GM19023 (cell line): ENCODE data around the gene ACAP1.

Experiments
- ATAC-seq: cut with Tn5 transposase; IDR thresholded peaks from one replicate; pipeline ENCODE4 v1.9.1; 2021; ENCODE audit warnings: mild to moderate bottlenecking, moderate library complexity; ENCODE audit not compliant: unreplicated experiment

Gene ACAP1

DNA sequence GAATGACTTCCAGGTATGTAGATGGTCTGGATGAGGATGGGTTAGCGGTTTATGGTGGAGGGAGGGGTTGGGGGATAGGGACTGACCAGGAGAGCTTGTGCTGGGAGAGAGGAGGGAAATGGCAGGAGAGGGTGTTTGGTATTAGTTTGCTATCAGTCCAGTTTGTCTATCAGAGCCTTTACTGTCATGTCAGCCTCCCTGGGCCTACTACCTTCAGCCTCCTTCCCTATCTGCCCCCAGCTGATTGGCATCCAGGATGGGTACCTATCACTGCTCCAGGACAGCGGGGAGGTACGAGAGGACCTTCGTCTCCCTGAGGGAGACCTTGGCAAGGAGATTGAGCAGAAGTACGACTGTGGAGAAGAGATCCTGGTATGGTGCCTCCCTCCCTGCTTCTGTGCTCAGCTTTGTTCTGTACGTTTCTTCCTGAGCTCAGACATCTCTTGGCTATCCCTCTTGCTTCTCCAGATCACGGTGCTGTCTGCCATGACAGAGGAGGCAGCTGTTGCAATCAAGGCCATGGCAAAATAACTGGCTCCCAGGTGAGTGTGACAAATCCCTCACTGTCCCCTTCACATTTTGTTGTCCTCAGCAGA, 25.1 kb upstream of the ACAP1 start:
- no peak for ATAC-seq

DNA sequence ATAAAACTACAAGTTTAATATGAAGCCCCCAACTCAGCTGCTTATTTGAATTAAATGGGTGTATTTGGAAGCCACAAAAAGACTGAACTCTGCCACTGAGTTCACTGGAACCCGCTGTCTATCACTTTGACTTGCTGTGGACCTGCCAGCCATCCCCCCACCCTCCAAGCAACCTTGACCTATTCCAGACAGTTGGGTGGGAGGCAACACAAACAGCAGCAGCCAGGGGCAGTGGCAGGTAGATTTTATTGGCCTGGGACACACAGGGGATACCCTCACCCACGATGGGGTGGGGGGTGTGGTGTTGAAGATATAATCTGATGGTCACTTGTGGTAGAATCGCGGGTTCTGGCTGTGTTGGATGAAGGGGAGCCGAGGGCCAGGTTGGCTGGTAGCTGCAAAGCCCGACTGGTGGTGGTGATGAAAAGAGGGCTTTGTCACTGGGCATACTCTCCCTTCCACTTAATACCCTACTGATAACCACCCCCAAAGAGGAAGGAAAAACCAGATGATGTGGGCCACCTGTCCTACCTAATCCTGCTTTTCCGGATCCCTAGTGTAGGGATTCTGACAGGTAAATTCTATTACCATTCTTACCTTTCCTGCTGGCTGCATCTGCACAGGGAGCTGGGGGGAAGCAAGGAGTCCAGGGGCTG, 23.8 kb upstream of the ACAP1 start:
- ATAC-seq = no peak

DNA sequence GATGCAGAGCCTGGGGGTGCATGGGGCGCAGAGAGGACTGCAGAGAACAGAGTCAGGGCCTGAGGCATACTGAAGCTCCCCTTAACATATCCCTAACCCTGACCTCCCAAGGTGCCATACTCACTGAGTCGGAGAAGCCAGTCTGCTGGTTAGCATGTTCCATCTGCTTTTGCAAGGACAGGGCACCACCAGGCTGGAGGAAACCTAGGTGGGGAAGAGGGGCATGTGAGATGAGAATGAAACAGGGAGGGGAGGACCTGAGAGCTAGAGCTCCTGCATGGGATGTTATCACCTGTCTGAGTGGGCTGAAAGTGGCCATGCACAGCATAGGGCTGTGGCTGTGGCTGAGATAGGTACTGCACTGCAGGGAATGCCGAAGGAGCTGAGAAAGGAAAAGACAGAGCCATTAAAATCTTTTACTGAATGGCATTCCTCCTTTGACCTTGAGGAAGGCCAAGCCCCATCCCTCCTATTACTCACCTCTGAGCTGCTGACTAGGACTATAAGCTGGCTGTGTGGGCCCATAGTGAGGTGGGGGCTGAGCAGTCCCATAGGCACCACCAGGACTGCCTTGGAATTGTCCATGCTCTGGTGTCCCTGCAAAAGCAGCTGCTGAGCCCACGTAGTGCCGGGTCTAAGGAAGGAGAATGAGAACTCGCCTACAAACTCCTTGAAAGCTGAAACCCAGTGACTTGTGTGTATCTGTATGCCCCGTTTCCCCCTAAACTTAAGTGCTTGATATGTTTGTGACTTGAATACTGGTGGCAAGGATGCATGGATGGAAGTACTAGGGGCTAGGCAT, 23.0 kb upstream of the ACAP1 start:
- no peak for ATAC-seq

DNA sequence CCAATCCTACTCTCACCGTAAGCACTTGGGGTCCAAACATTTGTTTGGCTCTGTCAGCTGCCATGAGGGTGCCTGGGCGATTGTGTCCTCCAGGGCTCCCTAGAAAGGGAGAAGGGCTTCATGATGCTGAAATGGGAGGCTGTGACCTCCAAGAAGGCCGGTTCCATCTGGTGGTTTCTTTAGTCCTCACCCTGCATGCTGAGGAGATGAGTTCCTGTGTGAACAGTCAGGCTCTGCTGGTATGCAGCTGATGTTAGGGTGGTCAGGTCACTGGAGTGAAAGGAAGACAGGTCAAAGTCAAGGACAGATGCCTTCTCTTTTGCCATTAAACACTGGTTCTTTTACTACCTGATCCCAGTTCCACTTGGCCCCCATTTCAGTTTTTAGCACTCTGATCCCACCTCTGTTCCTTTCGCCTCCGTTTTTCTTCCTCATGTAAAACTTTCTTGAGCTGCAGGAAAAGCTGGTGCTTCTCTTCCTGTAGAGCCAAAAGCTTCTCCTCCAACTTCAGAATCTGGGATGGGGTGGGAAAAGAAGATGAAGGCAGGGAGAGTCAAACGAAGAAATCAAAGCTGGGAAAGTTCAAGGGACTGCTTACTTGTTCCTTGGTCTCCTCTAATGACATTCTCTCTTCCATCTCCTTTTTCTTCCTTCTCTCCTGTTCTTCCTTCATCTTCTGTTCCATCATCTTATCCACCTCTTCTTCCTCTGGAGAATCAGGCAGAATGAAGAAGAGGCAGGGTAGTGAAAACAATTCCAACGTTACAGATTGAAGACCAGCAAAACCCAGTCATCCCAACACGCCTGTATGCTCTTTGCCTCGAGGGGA, 22.2 kb upstream of the ACAP1 start:
- no peak for ATAC-seq

DNA sequence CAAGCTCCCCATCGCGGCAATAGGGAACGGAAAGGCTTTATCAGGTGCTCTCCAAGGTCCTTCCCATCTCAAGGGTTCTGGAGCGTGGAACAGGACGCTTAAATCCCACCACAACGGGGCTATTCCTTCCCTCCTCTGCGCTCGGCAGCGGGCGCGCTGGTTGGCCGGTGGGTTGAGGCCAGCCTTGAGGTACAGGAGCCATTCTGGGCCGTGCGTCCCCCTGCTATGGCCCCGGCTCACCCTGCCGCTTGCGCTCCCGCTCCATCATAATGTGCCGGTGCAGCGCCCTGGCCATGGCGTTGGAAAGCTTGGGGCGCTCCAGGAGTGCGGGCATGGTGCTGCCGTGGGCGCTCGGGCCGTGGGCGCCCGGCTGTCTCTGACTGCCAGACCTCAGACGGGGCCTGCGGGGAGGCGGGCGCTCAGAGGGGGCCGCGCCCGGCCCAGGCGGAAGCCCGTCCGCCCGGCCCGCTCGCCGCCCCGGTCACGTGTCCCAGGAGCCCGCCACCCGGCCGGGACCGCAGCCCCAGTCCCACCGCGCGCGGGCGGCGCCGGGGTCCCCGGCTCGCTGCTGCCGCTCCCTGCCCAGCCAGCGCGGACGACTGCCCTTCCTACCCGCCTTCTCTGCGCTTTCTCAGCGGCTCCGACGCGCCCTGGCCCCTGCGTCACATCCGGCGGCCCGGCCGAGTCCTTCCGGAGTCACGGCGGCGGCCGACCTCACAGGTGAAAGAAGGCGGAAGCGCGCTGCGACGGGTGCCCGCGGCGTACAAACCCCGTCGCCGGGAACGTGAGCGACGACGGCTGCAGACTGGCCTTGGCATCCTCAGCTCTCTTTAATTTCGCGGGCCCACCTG, 21.4 kb upstream of the ACAP1 start, which contains the start of gene GPS2:
TSS of gene GPS2 (minus strand) at position 642 of the 851 bp plus-strand sequence. CDS start at position 334, 308 bp downstream.
- peak; percentile 88 for ATAC-seq

DNA sequence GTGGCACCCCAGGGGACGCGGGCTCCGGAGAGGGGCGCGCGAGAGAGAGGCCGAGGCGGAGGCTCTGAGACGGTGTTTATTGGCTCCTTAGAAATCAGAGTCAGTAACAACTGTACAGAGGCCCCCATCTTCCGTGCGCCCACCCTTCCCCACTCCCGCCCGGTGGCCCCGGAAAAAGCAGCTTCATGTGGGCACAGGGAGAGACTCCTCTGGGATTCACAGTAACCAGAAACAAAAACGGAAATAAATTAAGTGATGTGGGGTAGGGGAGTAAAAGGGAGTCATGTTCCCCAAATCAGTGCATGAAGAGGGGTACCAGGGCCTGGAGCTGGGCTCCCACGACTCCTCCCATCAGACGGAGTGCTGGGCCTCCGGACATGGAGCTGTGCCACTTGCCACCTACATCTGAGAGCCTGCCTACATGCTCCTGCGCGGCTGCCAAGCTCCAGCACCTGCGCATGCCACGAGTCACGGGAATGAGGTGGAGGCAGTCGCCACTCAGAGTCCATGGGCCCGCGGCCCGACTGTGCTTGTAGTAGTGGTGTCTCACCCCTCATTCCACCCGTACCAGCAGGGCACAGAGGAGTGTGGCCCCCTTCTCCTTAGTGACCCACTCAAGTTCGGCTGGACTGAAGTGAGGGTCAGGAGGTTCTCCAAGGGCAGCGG, 20.6 kb upstream of the ACAP1 start:
- ATAC-seq = peak; percentile 22

DNA sequence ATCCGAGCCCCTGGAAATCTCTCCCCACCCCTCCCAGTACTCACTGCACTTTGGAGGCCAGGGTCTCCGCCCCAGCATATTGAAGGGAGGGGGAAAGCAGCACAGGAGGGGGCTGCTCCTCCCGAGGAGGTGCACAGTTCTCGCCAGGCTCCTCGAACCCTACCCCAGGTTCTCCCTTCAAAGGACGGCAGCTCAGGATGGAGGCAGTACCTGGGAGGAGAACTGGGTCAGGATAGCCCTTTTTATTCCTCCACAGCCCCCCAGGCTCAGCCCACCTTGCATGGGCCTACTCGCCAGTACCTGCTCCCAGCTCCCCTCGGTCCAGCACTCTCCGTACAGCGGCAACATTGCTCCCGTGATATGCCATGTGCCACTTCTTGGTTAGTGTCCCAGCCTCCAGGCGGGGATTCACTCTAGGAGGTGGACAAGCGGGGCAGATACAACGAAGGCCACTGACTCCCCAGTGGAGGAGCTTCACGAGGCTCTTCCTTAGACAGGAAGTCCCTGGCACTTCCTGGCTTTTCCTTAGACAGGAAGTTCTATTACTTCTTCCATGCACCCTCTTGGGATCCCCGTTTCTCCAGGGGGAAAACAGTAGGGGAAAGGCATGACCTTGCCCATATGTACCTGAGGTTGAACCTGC, 19.0 kb upstream of the ACAP1 start:
- no peak for ATAC-seq

DNA sequence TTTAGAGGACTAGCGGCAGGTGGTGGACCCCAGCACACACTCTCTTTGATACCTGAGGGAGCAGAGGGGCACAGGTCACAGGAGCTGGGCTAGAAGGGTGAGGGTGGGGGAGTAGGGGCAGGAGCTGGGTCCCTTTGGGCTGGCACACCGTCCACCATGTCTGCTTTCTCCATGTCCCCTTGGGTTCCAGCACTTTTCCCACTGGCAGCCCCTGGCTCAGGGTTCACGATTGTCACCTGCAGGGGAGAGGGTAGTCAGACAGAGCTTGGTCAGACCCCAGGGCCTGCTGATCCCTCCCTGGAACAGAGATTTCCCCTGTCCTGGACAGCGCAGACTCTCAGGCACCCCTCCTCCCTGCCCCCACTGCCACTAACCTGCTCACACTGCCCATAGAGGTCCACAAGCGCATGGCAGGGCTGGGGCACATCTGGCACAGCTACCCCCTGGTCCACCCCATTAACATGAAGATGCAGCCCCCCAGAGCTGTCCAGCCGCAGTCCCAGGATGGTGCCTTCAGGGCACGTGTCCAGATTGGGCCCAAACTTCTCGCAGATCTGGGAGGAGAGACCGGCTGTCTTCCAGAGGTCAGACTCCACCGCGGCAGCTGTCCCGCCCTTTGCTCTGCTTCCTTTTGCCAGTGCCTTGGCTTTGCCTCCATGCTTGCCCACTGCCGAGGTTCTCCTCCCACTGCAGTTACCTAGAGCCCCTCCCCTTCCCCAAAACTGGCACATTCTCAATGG, 18.0 kb upstream of the ACAP1 start:
- ATAC-seq = no peak

DNA sequence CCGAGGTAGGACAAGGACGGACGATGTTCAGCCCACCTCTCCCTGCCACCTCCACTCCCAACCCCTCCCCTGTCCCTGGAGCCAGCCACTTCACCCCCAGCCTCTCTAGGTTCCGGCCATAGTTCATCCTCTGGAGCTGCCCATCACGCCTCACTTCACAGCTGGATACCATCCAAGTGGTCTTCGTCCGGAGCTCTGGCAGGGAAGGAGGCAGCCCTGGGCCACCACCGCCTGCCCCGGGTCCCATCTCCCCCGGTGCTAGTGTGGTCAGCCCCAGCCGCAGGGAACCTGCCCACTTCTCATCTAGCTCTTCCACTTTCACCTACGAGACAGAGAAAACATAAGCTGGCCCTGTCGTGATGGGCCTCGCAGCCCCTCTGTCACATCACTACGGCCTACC, 14.9 kb upstream of the ACAP1 start:
- ATAC-seq = no peak

DNA sequence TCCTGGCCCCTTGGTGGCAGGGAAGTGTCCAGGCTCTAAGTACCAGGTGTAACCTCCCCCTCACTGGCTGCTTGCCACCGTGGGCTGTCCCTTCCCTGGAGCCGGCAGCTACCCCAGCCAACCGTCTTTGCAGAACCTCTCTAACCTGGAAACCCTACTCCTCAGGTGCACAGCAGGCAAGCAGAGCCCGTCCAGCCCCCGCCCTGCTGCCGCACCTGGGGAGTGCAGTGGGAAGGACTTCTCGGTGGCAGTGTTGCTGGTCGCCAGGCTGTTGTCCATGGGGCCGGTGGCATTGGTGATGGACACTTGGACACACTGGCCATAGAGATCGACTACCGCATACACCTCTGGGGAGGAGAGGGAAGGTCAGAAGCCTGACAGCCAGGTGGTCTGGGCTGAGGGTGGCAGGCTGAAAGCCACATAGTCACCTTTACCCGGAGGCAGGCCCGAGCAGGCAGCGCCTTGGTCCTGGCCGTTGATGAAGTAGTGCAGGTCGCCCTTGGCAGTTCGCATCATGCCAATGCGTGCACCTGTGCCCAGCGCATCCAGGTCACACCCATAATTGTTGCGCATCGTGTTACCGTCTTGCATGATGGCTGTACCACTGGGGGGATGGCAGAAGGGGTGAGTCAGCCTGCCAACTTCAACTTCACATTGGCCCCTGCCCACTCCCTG, 13.7 kb upstream of the ACAP1 start:
- ATAC-seq = no peak

DNA sequence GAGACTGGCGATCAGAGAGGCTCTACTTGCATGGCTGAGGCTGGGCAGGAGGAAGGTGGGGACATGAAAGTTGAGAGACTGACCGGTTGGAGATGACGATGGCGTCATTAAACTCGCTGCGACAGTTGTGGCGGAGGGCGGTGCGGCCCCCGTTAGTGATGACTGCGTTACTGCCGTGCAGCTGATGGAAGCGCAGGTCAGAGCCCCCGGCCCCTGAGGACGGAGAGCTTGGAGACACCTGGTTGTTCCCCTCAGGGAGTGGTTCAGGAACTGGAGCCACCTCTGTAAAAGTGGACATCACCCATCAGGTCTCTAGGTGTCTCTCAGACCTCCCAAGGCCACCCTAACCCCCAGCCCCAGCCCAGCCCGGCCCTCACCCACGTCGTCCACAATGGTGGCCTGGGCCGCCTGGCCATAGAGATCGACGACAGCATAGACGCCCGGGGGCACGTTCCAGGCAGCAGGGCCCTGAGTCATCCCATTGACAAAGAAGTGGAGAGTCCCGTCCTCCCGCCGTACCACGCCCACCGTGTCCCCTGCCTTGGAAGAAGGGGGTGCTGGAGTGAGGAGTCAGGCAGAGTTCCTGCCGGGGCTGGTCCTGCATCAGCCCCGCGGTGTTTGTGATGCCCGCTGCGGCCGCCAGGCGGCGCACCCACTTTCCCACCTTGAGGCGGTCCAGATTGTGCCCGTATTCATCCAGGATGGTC, 12.4 kb upstream of the ACAP1 start:
- no peak for ATAC-seq

DNA sequence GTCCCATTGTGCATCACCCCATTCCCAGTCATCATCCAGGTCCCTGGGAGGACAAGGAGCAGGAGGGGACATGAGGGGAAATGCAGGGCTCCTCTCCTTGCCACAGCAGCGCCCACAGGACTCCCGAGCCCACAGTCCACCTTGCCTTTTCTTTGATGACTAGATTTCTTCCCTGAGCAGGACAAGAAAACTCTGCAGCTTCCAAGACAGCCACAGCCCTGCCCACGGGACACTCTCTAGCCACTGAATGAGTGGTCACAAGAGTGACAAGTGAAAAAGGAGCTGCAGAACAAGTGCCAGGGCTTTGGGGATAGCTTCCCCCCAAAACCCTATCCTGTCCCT, 11.9 kb upstream of the ACAP1 start:
- no peak for ATAC-seq

DNA sequence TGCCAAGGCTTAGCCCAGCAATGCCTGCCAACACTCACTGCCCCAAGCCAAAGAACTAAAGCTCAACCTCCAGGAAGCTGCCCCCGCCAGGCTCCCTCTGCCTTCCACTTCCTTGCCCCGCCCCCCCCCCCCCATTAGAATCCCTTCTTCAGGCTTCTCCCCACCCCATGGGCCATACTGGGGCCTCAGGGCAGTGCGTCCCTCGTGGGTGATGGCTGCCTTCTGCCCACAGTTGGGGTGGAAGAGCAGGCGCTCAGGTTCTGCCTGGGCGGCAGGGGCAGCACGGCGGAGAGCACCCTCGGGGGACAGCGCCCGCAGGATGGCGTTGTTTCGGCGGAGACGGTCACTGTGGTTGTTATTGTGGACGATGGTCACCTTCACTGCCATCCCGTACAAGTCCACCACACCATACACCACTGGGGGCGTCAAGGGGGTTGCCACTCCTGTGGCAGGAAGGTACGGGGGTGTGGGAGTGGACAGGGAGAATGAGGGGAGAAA, 11.2 kb upstream of the ACAP1 start:
- ATAC-seq = no peak

DNA sequence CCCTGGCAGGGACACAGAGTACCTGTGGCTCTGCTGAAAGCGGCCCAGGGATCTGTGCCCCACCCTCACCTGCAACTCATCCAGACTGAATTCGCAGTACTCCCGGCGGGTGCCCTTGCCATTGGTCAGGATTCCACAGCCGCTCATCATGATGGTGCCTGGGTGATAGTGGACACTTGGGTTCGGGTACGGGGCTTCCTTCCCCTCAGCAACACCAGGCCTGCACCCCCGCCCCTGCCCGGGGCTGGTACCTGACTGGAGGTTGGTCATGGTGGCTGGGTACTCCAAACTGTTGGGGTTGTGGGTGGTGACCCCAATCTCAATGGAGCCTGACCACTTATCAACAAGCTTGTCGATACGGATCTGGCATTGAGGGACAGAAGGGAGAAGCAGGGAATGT, 10.1 kb upstream of the ACAP1 start:
- no peak for ATAC-seq

DNA sequence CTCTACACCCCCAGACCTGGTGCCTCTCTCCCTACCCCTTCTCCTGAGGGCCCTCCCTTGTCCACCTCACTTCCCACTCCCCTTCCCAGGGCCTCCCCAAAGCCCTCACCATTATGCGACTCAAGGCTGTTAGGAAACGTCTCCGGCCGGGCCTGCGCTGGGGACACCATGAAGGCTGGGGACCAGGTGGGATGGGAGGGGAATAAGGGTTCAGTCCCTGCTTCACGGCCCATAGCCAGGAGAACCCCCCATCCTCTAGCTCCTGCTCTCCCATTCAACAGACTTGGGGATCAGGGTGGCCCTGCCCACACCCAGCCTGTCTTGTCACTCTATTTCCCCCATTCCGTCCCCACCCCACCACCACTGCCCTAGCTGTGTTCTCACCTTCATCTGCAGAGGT, 9.3 kb upstream of the ACAP1 start:
- ATAC-seq = no peak

DNA sequence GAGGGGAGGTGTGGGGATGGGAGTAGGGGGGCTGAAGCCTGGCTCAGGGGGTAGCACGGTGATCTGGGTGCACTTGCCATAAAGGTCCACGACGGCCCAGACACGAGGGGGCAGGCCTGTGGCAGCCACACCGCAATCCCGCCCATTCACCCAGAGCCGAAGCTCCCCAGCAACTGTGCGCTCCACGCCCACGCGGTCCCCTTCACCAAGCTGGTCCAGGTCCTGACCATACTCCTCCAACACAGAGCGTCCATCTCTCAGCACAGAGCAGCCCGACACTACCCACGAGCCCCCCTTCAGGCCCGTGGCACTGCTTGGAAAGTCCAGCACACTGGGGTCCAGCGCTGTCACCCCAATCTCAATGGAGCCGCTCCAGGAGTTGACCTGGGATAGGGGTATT, 8.8 kb upstream of the ACAP1 start:
- ATAC-seq = no peak

DNA sequence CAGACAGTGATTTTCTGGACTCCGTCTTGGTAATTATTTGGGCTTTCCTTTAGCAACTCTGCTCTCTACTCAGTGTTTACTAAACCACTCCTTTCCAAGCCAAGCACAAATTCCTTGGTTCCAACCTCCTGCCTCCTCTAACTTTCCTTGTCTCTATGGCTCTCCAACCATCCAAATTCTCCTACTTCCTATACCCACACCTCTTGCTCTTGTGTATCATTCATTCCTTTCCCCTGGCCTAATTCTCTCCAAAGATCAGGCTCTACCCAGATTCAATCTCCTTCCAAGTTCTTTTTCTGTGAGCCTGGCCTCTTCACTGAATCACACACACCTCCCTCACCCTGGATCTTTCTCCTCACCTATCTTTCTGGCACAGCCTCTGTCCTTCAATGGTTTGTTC, 8.3 kb upstream of the ACAP1 start:
- no peak for ATAC-seq
